MM.1S (cell line): ENCODE results near the gene FOXL2.

Experiments used
- DNase-seq: peaks from one replicate; pipeline ENCODE4 v3.0.0-alpha.2; 2015
- H2AFZ ChIP-seq: fragments of 300-600 bp; sonication (generic); 2 replicates; pipeline ENCODE4 v1.6.0; 2016; ENCODE audit warnings: antibody characterized with exemption, low read length
- H3F3A ChIP-seq: fragments of 300-600 bp; sonication (generic); 2 replicates; pipeline ENCODE4 v1.6.1; 2016; ENCODE audit warnings: mild to moderate bottlenecking, antibody characterized with exemption, low read length, moderate library complexity, mixed read lengths; ENCODE audit not compliant: insufficient read depth
- H3K27ac ChIP-seq: fragments of 300-600 bp; sonication (generic); 2 replicates; pipeline ENCODE4 v1.5.1; 2016; ENCODE audit warnings: mild to moderate bottlenecking, low read length
- H3K27me3 ChIP-seq: fragments of 300-600 bp; sonication (generic); replicated peaks from 2 replicates; pipeline ENCODE4 v1.6.0; 2016; ENCODE audit warnings: low read length; ENCODE audit not compliant: insufficient read depth
- H3K36me3 ChIP-seq: fragments of 300-600 bp; sonication (generic); replicated peaks from 2 replicates; pipeline ENCODE4 v1.6.1; 2016; ENCODE audit warnings: mild to moderate bottlenecking, low read length, mixed read lengths; ENCODE audit not compliant: insufficient read depth
- H3K4me1 ChIP-seq: fragments of 300-600 bp; sonication (generic); 2 replicates; pipeline ENCODE4 v1.6.1; 2016; ENCODE audit warnings: low read length, mixed read lengths
- H3K4me2 ChIP-seq: fragments of 300-600 bp; sonication (generic); 2 replicates; pipeline ENCODE4 v1.6.0; 2016; ENCODE audit warnings: low read depth, low read length
- H3K4me3 ChIP-seq: fragments of 300-600 bp; sonication (generic); 2 replicates; pipeline ENCODE4 v1.5.1; 2016; ENCODE audit warnings: low read length, mixed read lengths
- H3K79me2 ChIP-seq: fragments of 300-600 bp; sonication (generic); 2 replicates; pipeline ENCODE4 v1.6.1; 2016; ENCODE audit warnings: mixed run types, low read length, mixed read lengths
- H3K9ac ChIP-seq: fragments of 300-600 bp; sonication (generic); 2 replicates; pipeline ENCODE4 v1.6.1; 2016; ENCODE audit warnings: low read length, mixed read lengths
- H3K9me2 ChIP-seq: fragments of 300-600 bp; sonication (generic); replicated peaks from 2 replicates; pipeline ENCODE4 v1.6.1; 2016; ENCODE audit warnings: mild to moderate bottlenecking, low read length, mixed read lengths; ENCODE audit not compliant: insufficient read depth
- H3K9me3 ChIP-seq: fragments of 300-600 bp; sonication (generic); replicated peaks from 2 replicates; pipeline ENCODE4 v1.6.1; 2016; ENCODE audit warnings: mild to moderate bottlenecking, low read length, mixed read lengths; ENCODE audit not compliant: insufficient read depth
- H4K20me1 ChIP-seq: fragments of 300-600 bp; sonication (generic); 2 replicates; pipeline ENCODE4 v1.6.1; 2016; ENCODE audit warnings: mild to moderate bottlenecking, low read length, moderate library complexity, mixed read lengths; ENCODE audit not compliant: insufficient read depth
- CTCF ChIP-seq: fragments of 300-600 bp; sonication (generic); IDR thresholded peaks from 2 replicates; pipeline ENCODE4 v1.5.1; 2016; ENCODE audit warnings: antibody characterized with exemption, low read length, mixed read lengths
- EZH2 ChIP-seq: fragments of 300-600 bp; sonication (generic); optimal IDR thresholded peaks from 2 replicates; pipeline ENCODE3; 2017; ENCODE audit warnings: low read depth, mild to moderate bottlenecking, antibody characterized with exemption, low read length, mixed read lengths
- EZH2phosphoT487 ChIP-seq: fragments of 300-600 bp; sonication (generic); IDR thresholded peaks from 2 replicates; pipeline ENCODE4 v1.6.1; 2018; ENCODE audit warnings: antibody characterized with exemption, low read length

The FOXL2 gene

GRCh38 chr3:138913766-138914165 lies 33.2 kb downstream of the FOXL2 start:
- peaks cover 3% of the 10 kb centered on the region; the same call in 1 of the 2 replicates for H3K4me1 ChIP-seq
- no peaks in the 10 kb centered on the region for H3K36me3 ChIP-seq
- H3K27me3 ChIP-seq, result no peaks in the 10 kb centered on the region
- no peak for TF ChIP-seq EZH2phosphoT487
- TF ChIP-seq EZH2, result no peak
- no peak for TF ChIP-seq CTCF
- no peaks in the 10 kb centered on the region; the same call in 1 of the 2 replicates for H3F3A ChIP-seq
- no peak overlapping the region for H3K27ac ChIP-seq
- no peaks in the 10 kb centered on the region for H3K79me2 ChIP-seq
- no peak for DNase-seq
- H3K4me3 ChIP-seq, result no peak overlapping the region
- no peaks in the 10 kb centered on the region for H3K9me2 ChIP-seq
- H3K9ac ChIP-seq, result no peak overlapping the region
- H3K4me2 ChIP-seq, result no peak overlapping the region
- no peak overlapping the region for H2AFZ ChIP-seq
- H4K20me1 ChIP-seq, result no peaks in the 10 kb centered on the region
- no peaks in the 10 kb centered on the region for H3K9me3 ChIP-seq

- TF ChIP-seq CTCF, result no peak
- no peak for TF ChIP-seq EZH2phosphoT487
- no peak for TF ChIP-seq EZH2
- H3K79me2 ChIP-seq, result no peaks in the 10 kb centered on the region
- no peak overlapping the region for H2AFZ ChIP-seq
- no peak for DNase-seq
- no peaks in the 10 kb centered on the region for H4K20me1 ChIP-seq
- no peak overlapping the region for H3K4me2 ChIP-seq
- no peaks in the 10 kb centered on the region for H3K9me3 ChIP-seq
- H3K9ac ChIP-seq, result no peak overlapping the region
- no peaks in the 10 kb centered on the region for H3K9me2 ChIP-seq
- H3K27me3 ChIP-seq, result no peaks in the 10 kb centered on the region
- no peak overlapping the region for H3K4me3 ChIP-seq
- no peaks in the 10 kb centered on the region; the same call in 1 of the 2 replicates for H3F3A ChIP-seq
- no peaks in the 10 kb centered on the region for H3K36me3 ChIP-seq
- H3K4me1 ChIP-seq, result peaks cover 3% of the 10 kb centered on the region; the same call in 1 of the 2 replicates
- no peak overlapping the region for H3K27ac ChIP-seq
These were observed 34.7 kb downstream of the FOXL2 start for GRCh38 chr3:138912237-138912636.

GRCh38 chr3:138911621-138912020 lies 35.3 kb downstream of the FOXL2 start:
- no peak overlapping the region for H2AFZ ChIP-seq
- DNase-seq, result no peak
- no peak overlapping the region for H3K4me2 ChIP-seq
- H3K4me1 ChIP-seq, result peaks cover 3% of the 10 kb centered on the region; the same call in 1 of the 2 replicates
- no peaks in the 10 kb centered on the region for H3K79me2 ChIP-seq
- no peak overlapping the region for H3K27ac ChIP-seq
- H3K36me3 ChIP-seq, result no peaks in the 10 kb centered on the region
- no peaks in the 10 kb centered on the region for H3K27me3 ChIP-seq
- H4K20me1 ChIP-seq, result no peaks in the 10 kb centered on the region
- no peak overlapping the region for H3K9ac ChIP-seq
- no peak overlapping the region for H3K4me3 ChIP-seq
- TF ChIP-seq EZH2phosphoT487, result no peak
- TF ChIP-seq CTCF, result no peak
- no peaks in the 10 kb centered on the region for H3K9me2 ChIP-seq
- H3F3A ChIP-seq, result no peaks in the 10 kb centered on the region; the same call in 1 of the 2 replicates
- no peaks in the 10 kb centered on the region for H3K9me3 ChIP-seq
